OCI-LY7 (cell line): ENCODE measurements around the gene GNA15. TPM values are rescaled to one million over a fixed set of nuclear protein-coding genes. Genes with fewer than 3 reads are reported as not detected.

Experiments
- BruUV-seq: library from RNA; stranded (reverse); fragments of 400-500 nt; replicated peaks from 2 replicates; lab custom pipeline; 2021; lab: Mats Ljungman, UMichigan
- CTCF ChIA-PET: fragments of 300-600 bp; sonication (Branson Sonifier 250); formaldehyde crosslinking; loops from one replicate; lab custom pipeline; 2022; ENCODE audit warnings: antibody characterized with exemption; ENCODE audit not compliant: unreplicated experiment; lab: Charles Lee
- POLR2A ChIA-PET: fragments of 300-600 bp; sonication (Branson Sonifier 250); formaldehyde crosslinking; loops from one replicate; lab custom pipeline; 2022; ENCODE audit warnings: antibody characterized with exemption; lab: Charles Lee
- DNase-seq: peaks from one replicate; pipeline ENCODE4 v3.0.0-alpha.2; 2015; ENCODE audit warnings: low spot score
- H2AFZ ChIP-seq: fragments of 200-600 bp; sonication (generic), shearing (Covaris generic); 2 replicates; pipeline ENCODE4 v1.6.1; 2014; ENCODE audit warnings: mild to moderate bottlenecking, antibody characterized with exemption, low read length, moderate library complexity
- H3K27ac ChIP-seq: fragments of 200-600 bp; sonication (generic); 2 replicates; pipeline ENCODE4 v1.5.1; 2014; ENCODE audit warnings: mixed run types, low read depth, mild to moderate bottlenecking, moderate library complexity, low read length, inconsistent platforms; ENCODE audit not compliant: poor library complexity, severe bottlenecking
- H3K36me3 ChIP-seq: fragments of 200-600 bp; sonication (generic); 2 replicates; pipeline ENCODE4 v1.6.1; 2014; ENCODE audit warnings: mild to moderate bottlenecking, antibody characterized with exemption, low read length, moderate library complexity, mixed read lengths; ENCODE audit not compliant: insufficient read depth
- H3K4me1 ChIP-seq: fragments of 200-600 bp; sonication (generic); 2 replicates; pipeline ENCODE4 v1.5.1; 2014; ENCODE audit warnings: mild to moderate bottlenecking, low read length; ENCODE audit not compliant: insufficient read depth, poor library complexity, severe bottlenecking
- H3K4me2 ChIP-seq: fragments of 200-600 bp; sonication (generic); 2 replicates; pipeline ENCODE4 v1.6.1; 2014; ENCODE audit warnings: mild to moderate bottlenecking, low read length
- H3K4me3 ChIP-seq: fragments of 200-600 bp; sonication (generic); 2 replicates; pipeline ENCODE4 v1.5.1; 2014; ENCODE audit warnings: mild to moderate bottlenecking, low read depth, low read length; ENCODE audit not compliant: poor library complexity, severe bottlenecking
- H3K79me2 ChIP-seq: fragments of 200-600 bp; sonication (generic); 2 replicates; pipeline ENCODE4 v1.6.1; 2016; ENCODE audit warnings: low read depth, mild to moderate bottlenecking, low read length, moderate library complexity, mixed read lengths; ENCODE audit not compliant: insufficient read depth
- H3K9me2 ChIP-seq: fragments of 200-600 bp; sonication (generic); 2 replicates; pipeline ENCODE4 v1.6.1; 2016; ENCODE audit warnings: mild to moderate bottlenecking, low read length, mixed read lengths; ENCODE audit not compliant: insufficient read depth
- H3K9me3 ChIP-seq: fragments of 200-600 bp; sonication (generic); 2 replicates; pipeline ENCODE4 v1.6.1; 2014; ENCODE audit warnings: mild to moderate bottlenecking, mixed run types, low read length, mixed read lengths
- H4K20me1 ChIP-seq: fragments of 200-600 bp; sonication (generic); 2 replicates; pipeline ENCODE4 v1.6.1; 2014; ENCODE audit warnings: mild to moderate bottlenecking, antibody characterized with exemption, low read length, moderate library complexity, mixed read lengths; ENCODE audit not compliant: insufficient read depth
- EZH2phosphoT487 ChIP-seq: fragments of 200-600 bp; sonication (generic); IDR thresholded peaks from 2 replicates; pipeline ENCODE4 v1.6.1; 2018; ENCODE audit warnings: low read depth, borderline replicate concordance, mild to moderate bottlenecking, mixed run types, antibody characterized with exemption, low read length, moderate library complexity, mixed read lengths
- intact Hi-C: fragments of 100-400 bp; cut with micrococcal nuclease; formaldehyde crosslinking; loops from one replicate; pipeline ENCODE4 v1.10.0; 2022; ENCODE audit not compliant: unreplicated experiment
- total RNA-seq, 2 experiments: library from RNA; depleted of rRNA in 1 of 2; stranded (reverse); fragments of >200 nt in 1 of 2; shearing (Covaris generic) in 1 of 2; gene quantifications; 2 replicates each; pipeline ENCODE4 v1.2.3, GENCODE V29; 2014 to 2022
- TF ChIP-seq, protein P1 (sequence below): fragments of 200-600 bp; sonication (generic); conservative IDR thresholded peaks from 2 replicates; pipeline ENCODE4 v1.5.1; 2014; ENCODE audit warnings: mild to moderate bottlenecking, antibody characterized with exemption, low read length, moderate library complexity, mixed read lengths

GNA15 gene
- total RNA-seq, 2 experiments from 2014 or later = not detected

DNA sequence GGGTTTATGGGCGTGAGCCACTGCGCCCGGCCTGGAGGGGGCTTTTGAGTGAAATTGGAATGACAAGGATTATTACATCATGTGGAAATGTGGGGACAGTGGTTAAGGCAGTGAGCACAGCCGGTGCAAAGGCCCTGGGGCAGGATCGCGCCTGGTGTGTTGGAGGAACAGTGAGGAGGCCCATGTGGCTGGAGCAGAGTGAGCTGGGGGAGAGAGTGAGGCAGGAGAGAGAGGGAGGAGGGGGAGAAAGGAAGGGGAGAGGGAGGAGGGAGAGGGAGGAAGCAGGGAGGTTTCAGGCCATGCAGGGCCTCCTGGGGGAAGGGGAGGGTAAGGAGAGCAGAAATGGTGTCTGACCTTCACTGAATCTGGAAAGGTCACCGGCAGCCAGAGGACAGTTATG, 77.3 kb downstream of the GNA15 start:
- no TSS peak for BruUV-seq
- peak; percentile 24 for DNase-seq
- peak overlapping the region; percentile 65 for H3K27ac ChIP-seq
- TF ChIP-seq, protein P1, sequence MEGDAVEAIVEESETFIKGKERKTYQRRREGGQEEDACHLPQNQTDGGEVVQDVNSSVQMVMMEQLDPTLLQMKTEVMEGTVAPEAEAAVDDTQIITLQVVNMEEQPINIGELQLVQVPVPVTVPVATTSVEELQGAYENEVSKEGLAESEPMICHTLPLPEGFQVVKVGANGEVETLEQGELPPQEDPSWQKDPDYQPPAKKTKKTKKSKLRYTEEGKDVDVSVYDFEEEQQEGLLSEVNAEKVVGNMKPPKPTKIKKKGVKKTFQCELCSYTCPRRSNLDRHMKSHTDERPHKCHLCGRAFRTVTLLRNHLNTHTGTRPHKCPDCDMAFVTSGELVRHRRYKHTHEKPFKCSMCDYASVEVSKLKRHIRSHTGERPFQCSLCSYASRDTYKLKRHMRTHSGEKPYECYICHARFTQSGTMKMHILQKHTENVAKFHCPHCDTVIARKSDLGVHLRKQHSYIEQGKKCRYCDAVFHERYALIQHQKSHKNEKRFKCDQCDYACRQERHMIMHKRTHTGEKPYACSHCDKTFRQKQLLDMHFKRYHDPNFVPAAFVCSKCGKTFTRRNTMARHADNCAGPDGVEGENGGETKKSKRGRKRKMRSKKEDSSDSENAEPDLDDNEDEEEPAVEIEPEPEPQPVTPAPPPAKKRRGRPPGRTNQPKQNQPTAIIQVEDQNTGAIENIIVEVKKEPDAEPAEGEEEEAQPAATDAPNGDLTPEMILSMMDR = no peak
- no peak for TF ChIP-seq EZH2phosphoT487
- H4K20me1 ChIP-seq = no peaks in the 10 kb centered on the region
- POLR2A ChIA-PET = interaction anchor here (0.7 to 1.1 kb wide), 2 partner anchors 63 to 262 kb away, joined by 3 to 4 read pairs; no protein-coding TSS in a partner anchor
- peak overlapping the region; percentile 52 for H3K4me2 ChIP-seq
- H3K9me3 ChIP-seq = no peaks in the 10 kb centered on the region
- H2AFZ ChIP-seq = peak overlapping the region; percentile 38; the same call in 1 of the 2 replicates
- H3K9me2 ChIP-seq = no peaks in the 10 kb centered on the region
- H3K4me3 ChIP-seq = no peak overlapping the region
- peaks cover 11% of the 10 kb centered on the region; the same call in 1 of the 2 replicates for H3K36me3 ChIP-seq
- intact Hi-C loops = no loop called here
- H3K79me2 ChIP-seq = no peaks in the 10 kb centered on the region
- CTCF ChIA-PET = no interaction called here
- peaks cover 20% of the 10 kb centered on the region for H3K4me1 ChIP-seq

Other genes starting within 250 kb of the GNA15 start
- gene ZNF57, start 235.1 kb upstream of the GNA15 start, total RNA-seq (2014; rRNA removed; shearing (Covaris generic)) = 7.4 and 7.7 TPM in 2 replicates
- gene ZNF57, start 235.1 kb upstream of the GNA15 start, total RNA-seq (2022) = 4.3 and 6.6 TPM in 2 replicates
- 4.8 and 5.4 TPM in 2 replicates for gene ZNF77, start 191.1 kb upstream of the GNA15 start, total RNA-seq (2014; rRNA removed; shearing (Covaris generic))
- gene ZNF77, start 191.1 kb upstream of the GNA15 start, total RNA-seq (2022) = 6.8 TPM in 2 replicates
- 15.9 and 16.4 TPM in 2 replicates for gene TLE6, start 158.5 kb upstream of the GNA15 start, total RNA-seq (2014; rRNA removed; shearing (Covaris generic))
- 21.5 and 23.0 TPM in 2 replicates for gene TLE6, start 158.5 kb upstream of the GNA15 start, total RNA-seq (2022)
- 1.6 and 1.7 TPM in 2 replicates for gene TLE2, start 106.8 kb upstream of the GNA15 start, total RNA-seq (2014; rRNA removed; shearing (Covaris generic))
- gene TLE2, start 106.8 kb upstream of the GNA15 start, total RNA-seq (2022) = 1.1 and 1.2 TPM in 2 replicates
- gene TLE5, start 73.5 kb upstream of the GNA15 start, total RNA-seq (2014; rRNA removed; shearing (Covaris generic)) = 424 and 448 TPM in 2 replicates
- 376 and 463 TPM in 2 replicates for gene TLE5, start 73.5 kb upstream of the GNA15 start, total RNA-seq (2022)
- gene GNA11, start 41.7 kb upstream of the GNA15 start, total RNA-seq (2014; rRNA removed; shearing (Covaris generic)) = 12.9 and 13.4 TPM in 2 replicates
- 10.1 and 14.3 TPM in 2 replicates for gene GNA11, start 41.7 kb upstream of the GNA15 start, total RNA-seq (2022)
- gene S1PR4, start 42.7 kb downstream of the GNA15 start, total RNA-seq (2014; rRNA removed; shearing (Covaris generic)) = 25.9 and 34.1 TPM in 2 replicates
- 25.8 and 26.5 TPM in 2 replicates for gene S1PR4, start 42.7 kb downstream of the GNA15 start, total RNA-seq (2022)
- gene NCLN, start 49.9 kb downstream of the GNA15 start, total RNA-seq (2014; rRNA removed; shearing (Covaris generic)) = 33.2 and 49.2 TPM in 2 replicates
- gene NCLN, start 49.9 kb downstream of the GNA15 start, total RNA-seq (2022) = 52.7 and 61.9 TPM in 2 replicates
- 0.13 TPM in 1 of 2 replicates, not detected in the other for gene CELF5, start 88.6 kb downstream of the GNA15 start, total RNA-seq (2014; rRNA removed; shearing (Covaris generic))
- gene CELF5, start 88.6 kb downstream of the GNA15 start, total RNA-seq (2022) = not detected in 2 replicates
- 1.0 and 1.7 TPM in 2 replicates for gene NFIC, start 230.6 kb downstream of the GNA15 start, total RNA-seq (2014; rRNA removed; shearing (Covaris generic))
- 1.5 and 1.8 TPM in 2 replicates for gene NFIC, start 230.6 kb downstream of the GNA15 start, total RNA-seq (2022)